PC-9 (cell line): ENCODE results near the gene ANGPTL1.

Source experiments
- CTCF ChIP-seq: fragments of 200-600 bp; sonication (generic); conservative IDR thresholded peaks from 2 replicates; pipeline ENCODE4 v1.6.1; 2017; ENCODE audit warnings: mixed run types, antibody characterized with exemption, mild to moderate bottlenecking, moderate library complexity
- EZH2 ChIP-seq: fragments of 200-600 bp; sonication (generic); IDR thresholded peaks from 2 replicates; pipeline ENCODE4 v1.8.0; 2017; ENCODE audit warnings: antibody characterized with exemption, low read depth

DNA sequence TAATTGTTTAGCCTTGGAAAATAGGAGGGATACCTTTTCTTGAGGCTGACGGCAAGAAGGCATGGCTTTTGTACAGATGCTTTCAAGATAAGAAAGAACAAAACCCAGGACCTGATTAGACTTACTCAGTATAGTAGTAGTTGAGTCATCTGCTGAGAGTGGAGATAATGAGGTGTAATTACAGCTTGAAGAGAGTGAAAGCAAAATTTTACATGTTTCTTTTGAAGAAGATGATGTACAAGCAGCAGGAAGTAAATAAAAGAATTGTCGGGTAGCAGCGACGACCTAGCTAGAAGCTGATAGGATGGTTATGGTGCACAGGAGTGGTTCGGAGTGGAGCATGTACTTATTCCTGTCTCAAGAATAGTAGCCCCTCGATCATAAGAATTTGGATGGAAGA, 6.6 kb downstream of the ANGPTL1 start:
- no peak for TF ChIP-seq CTCF
- TF ChIP-seq EZH2, result no peak
